22Rv1 (cell line): ENCODE data around the gene XPR1.
A peak's percentile ranks its signal among the peaks of the same experiment; 100 is the strongest.

ENCODE experiments used
- ZFX ChIP-seq: fragments of 450-650 bp; IDR thresholded peaks from 2 replicates; pipeline ENCODE4 v1.6.1; 2017; ENCODE audit warnings: antibody characterized with exemption, borderline replicate concordance
- TF ChIP-seq, protein P1 (sequence below): fragments of 450-650 bp; IDR thresholded peaks from 2 replicates; pipeline ENCODE4 v1.5.1; 2017; ENCODE audit warnings: mild to moderate bottlenecking

DNA sequence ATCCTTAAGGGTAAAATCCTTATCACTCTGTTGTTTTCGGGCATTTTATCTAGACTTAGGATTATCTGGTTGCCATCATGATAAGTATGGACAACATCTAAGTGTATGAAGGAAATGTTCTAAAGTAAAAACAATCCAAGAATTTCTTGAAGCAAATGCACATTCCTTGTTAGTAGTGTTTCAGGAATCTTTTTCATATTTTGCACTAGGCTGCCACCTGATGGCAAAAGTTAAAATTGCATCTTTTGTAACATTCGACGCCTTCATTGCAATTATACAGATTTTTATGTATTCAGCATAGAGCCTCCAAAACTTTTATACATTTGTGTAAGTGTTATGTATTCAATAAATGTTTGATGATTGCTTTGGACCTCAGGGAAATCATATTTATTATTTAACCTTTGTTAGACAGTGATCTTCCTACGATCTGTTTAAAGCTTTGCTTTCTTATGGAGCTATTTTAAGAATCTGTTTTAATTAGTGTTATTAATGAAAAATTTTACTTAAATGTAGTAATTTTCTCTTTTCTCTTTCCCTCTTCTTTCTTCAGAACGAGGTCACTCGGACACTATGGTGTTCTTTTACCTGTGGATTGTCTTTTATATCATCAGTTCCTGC lies 231.4 kb downstream of the XPR1 start:
- TF ChIP-seq, protein P1, sequence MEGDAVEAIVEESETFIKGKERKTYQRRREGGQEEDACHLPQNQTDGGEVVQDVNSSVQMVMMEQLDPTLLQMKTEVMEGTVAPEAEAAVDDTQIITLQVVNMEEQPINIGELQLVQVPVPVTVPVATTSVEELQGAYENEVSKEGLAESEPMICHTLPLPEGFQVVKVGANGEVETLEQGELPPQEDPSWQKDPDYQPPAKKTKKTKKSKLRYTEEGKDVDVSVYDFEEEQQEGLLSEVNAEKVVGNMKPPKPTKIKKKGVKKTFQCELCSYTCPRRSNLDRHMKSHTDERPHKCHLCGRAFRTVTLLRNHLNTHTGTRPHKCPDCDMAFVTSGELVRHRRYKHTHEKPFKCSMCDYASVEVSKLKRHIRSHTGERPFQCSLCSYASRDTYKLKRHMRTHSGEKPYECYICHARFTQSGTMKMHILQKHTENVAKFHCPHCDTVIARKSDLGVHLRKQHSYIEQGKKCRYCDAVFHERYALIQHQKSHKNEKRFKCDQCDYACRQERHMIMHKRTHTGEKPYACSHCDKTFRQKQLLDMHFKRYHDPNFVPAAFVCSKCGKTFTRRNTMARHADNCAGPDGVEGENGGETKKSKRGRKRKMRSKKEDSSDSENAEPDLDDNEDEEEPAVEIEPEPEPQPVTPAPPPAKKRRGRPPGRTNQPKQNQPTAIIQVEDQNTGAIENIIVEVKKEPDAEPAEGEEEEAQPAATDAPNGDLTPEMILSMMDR = peak; percentile 85
- TF ChIP-seq ZFX = no peak
